ENCODE results near the gene DMTF1.

- TF ChIP-seq CTCF (IDR thresholded peaks at IDR 0.05) (no peak), POLR2A (IDR thresholded peaks at IDR 0.05) (no peak), POLR2AphosphoS5 (IDR thresholded peaks at IDR 0.05) (no peak)
These were observed 533 bp upstream of the DMTF1 start for GRCh38 chr7:87151729-87152111.
